HL-60 (cell line): Measurements from ENCODE around the gene EYS.

ENCODE experiments used
- DNase-seq, 2 experiments: peaks; one replicate each; pipeline ENCODE4 v3.0.0-alpha.2; 2010 to 2020; ENCODE audit warnings: low read depth in 1 of 2, low spot score in 1 of 2
- H3K27ac ChIP-seq: fragments of 250-450 bp; sonication (Bioruptor Pico); replicated peaks from 2 replicates; pipeline ENCODE4 v1.5.1; 2020; ENCODE audit warnings: mild to moderate bottlenecking, moderate library complexity
- H3K27me3 ChIP-seq: fragments of 250-450 bp; sonication (Bioruptor Pico); 2 replicates; pipeline ENCODE4 v1.5.1; 2021; ENCODE audit warnings: mild to moderate bottlenecking, moderate library complexity; ENCODE audit not compliant: insufficient read depth, poor library complexity, severe bottlenecking
- H3K4me3 ChIP-seq: replicated peaks from 2 replicates; pipeline ENCODE4 v1.5.1; 2011; ENCODE audit warnings: mild to moderate bottlenecking, control low read depth, low read length; ENCODE audit not compliant: insufficient read depth
- CTCF ChIP-seq: IDR thresholded peaks from one replicate; pipeline ENCODE4 v1.5.1; 2011; ENCODE audit warnings: low read length, control low read depth, inconsistent platforms; ENCODE audit not compliant: insufficient read depth
- GABPA ChIP-seq: IDR thresholded peaks from 2 replicates; pipeline ENCODE4 v1.6.1; 2012; ENCODE audit warnings: low read depth
- POLR2AphosphoS5 ChIP-seq: IDR thresholded peaks from 2 replicates; pipeline ENCODE4 v1.6.1; 2012; ENCODE audit warnings: low read depth
- REST ChIP-seq: IDR thresholded peaks from 2 replicates; pipeline ENCODE4 v1.6.1; 2012; ENCODE audit warnings: low read depth; ENCODE audit not compliant: insufficient replicate concordance
- SPI1 ChIP-seq: IDR thresholded peaks from 2 replicates; pipeline ENCODE4 v1.6.1; 2012; ENCODE audit warnings: low read depth, mild to moderate bottlenecking, borderline replicate concordance

The EYS gene

DNA sequence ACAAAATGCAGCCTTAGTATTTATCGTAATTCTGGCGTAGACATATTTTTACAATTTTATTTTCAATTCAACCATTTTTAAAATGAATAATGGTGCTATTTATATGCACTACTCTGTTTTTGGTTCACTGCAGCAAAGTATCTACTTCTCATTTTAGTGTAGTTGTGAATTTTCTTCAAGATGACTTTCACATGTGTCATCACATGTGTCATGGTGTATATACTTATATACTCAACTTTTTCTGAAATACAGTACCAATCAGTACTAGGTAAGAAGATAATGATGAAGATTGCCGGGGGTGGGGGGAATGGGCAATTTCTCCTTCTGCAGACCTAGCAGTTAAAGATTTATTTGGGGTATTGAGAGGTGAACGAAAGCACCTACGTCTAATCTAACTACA is 1436.9 kb downstream of the EYS start:
- Histone ChIP-seq H3K27ac (no peak overlapping the region), H3K27me3 (no peaks in the 10 kb centered on the region), H3K4me3 (no peak overlapping the region)
- TF ChIP-seq SPI1 (no peak), CTCF (no peak), REST (no peak), GABPA (no peak), POLR2AphosphoS5 (no peak)
- no peak for DNase-seq

GRCh38 chr6:64266351-64266821 is 1440.6 kb downstream of the EYS start:
- no peak overlapping the region for H3K4me3 ChIP-seq
- H3K27ac ChIP-seq, result no peak overlapping the region
- no peak for DNase-seq
- TF ChIP-seq POLR2AphosphoS5, result no peak
- no peak for TF ChIP-seq GABPA
- no peak for TF ChIP-seq CTCF
- TF ChIP-seq REST, result no peak
- no peak for TF ChIP-seq SPI1
- no peaks in the 10 kb centered on the region for H3K27me3 ChIP-seq

DNA sequence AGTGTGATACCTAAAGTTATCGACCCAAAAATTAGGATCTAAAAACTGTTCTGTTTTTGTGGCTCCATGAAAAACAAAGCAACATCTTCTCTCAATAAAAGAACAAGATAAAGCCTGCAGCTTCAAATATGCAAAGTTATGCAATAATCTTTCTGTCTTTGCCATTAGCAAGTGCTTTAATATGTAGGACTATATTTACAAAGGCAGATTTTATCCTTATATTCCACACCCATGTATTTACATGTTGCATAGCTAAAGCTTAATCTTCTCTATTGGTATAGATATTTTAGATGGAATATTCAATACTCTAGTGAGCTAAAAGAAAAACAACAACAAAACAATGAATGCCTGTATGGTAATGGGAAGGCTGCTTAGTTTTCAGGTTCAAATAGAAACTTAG is 1443.2 kb downstream of the EYS start:
- H3K27ac ChIP-seq, result no peak overlapping the region
- no peak for DNase-seq
- no peaks in the 10 kb centered on the region for H3K27me3 ChIP-seq
- H3K4me3 ChIP-seq, result no peak overlapping the region
- TF ChIP-seq POLR2AphosphoS5 (no peak), REST (no peak), GABPA (no peak), CTCF (no peak), SPI1 (no peak)
